ENCODE measurements around the gene CNN2. TPM values are rescaled to one million over a fixed set of nuclear protein-coding genes. Genes with fewer than 3 reads are reported as not detected.

Gene CNN2
- total and polyA plus RNA-seq, 8 donors = 133 to 259 (median 180) TPM

DNA sequence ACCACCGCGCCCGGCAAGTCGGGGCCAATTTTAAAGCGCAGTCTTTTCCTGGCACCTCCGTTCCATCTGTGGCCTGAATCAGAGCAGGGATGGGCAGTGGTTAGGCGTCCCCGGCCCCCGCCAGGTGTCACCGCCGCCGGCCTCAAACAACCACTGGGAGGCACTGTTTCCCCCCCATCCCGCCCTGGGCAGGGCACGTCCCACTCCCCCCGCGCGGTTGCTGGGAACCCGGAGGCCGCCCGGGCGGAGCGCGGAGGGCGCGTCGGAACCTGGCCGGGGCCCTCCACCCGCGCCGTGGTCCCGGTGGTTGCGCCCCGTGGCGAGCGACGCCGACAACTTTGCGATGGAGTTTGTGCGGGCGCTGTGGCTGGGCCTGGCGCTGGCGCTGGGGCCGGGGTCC lies 26.3 kb upstream of the CNN2 start, which contains the start of gene GRIN3B:
Gene GRIN3B, plus strand, starts transcription at position 325 of the 400 bp plus-strand sequence. Its CDS starts 19 bp downstream, at position 344.
- Histone ChIP-seq H3K36me3 (no peaks in the 10 kb centered on the region), H3K4me1 (peaks cover 0 to 26% of the 10 kb centered on the region in 2 donors), H3K4me3 (peak within 1 kb of the TSS in 1 of 2 donors; percentile 17), H3K27ac (no peak within 1 kb of the TSS), H3K9me3 (no peaks in the 10 kb centered on the region), H3K27me3 (peaks cover 58 to 92% of the 10 kb centered on the region in 2 donors)
- DNase-seq = peak in 1 of 4 donors; percentile 88
- TF ChIP-seq, protein P1, sequence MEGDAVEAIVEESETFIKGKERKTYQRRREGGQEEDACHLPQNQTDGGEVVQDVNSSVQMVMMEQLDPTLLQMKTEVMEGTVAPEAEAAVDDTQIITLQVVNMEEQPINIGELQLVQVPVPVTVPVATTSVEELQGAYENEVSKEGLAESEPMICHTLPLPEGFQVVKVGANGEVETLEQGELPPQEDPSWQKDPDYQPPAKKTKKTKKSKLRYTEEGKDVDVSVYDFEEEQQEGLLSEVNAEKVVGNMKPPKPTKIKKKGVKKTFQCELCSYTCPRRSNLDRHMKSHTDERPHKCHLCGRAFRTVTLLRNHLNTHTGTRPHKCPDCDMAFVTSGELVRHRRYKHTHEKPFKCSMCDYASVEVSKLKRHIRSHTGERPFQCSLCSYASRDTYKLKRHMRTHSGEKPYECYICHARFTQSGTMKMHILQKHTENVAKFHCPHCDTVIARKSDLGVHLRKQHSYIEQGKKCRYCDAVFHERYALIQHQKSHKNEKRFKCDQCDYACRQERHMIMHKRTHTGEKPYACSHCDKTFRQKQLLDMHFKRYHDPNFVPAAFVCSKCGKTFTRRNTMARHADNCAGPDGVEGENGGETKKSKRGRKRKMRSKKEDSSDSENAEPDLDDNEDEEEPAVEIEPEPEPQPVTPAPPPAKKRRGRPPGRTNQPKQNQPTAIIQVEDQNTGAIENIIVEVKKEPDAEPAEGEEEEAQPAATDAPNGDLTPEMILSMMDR (IDR thresholded peaks at IDR 0.05) = peak; percentile 22 to 47
- intact Hi-C loops (cut with DNase I) = no loop called here
- ATAC-seq = peak; percentile 33

- H3K36me3 ChIP-seq = no peaks in the 10 kb centered on the region
- intact Hi-C loops (cut with DNase I) = no loop called here
- DNase-seq (peak in 1 of 4 donors; percentile 75), ATAC-seq (no peak)
- H3K4me3 ChIP-seq = no peak overlapping the region
- no peaks in the 10 kb centered on the region for H3K9me3 ChIP-seq
- peaks cover 0 to 24% of the 10 kb centered on the region in 2 donors for H3K4me1 ChIP-seq
- TF ChIP-seq, protein P1 (IDR thresholded peaks at IDR 0.05) = no peak
- no peak overlapping the region for H3K27ac ChIP-seq
- peaks cover 53 to 84% of the 10 kb centered on the region in 2 donors for H3K27me3 ChIP-seq
Measured at GRCh38 chr19:1000591-1001537, 25.5 kb upstream of the CNN2 start.

DNA sequence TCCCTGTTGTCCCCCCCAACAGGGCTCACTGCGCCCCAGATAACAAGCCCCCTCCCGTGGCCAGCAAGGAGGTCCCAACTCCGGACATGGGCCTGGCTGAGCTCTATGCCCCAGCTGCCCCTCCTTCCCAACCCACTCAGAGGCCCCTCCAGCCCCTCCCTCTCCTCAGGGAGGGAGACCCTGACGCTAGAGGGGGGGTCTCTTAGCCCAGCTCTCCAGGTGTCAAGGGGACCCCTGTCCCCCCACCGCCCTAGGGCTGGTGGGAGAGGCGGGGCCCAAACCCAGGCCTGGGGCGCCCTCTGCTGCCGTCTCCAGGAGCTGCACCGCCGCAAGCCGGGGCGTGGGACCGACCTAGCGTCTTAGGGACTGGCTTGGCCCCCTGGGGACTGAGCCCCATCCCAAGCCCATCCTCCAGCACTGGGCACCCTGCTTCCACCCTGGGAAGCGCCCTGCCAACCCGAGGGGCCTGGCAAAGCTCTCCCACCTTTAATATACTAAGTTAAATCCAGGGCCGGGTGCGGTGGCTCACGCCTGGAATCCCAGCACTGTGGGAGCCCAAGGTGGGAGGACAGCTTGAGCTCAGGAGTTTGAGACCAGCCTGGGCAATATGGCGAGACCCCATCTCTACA lies 24.8 kb upstream of the CNN2 start:
- TF ChIP-seq, protein P1 (IDR thresholded peaks at IDR 0.05) = peak; percentile 93 to 97
- peak in 2 of 4 donors; percentile 60 to 95 for DNase-seq
- Histone ChIP-seq H3K27me3 (peaks cover 46 to 76% of the 10 kb centered on the region in 2 donors), H3K4me1 (peaks cover 0 to 21% of the 10 kb centered on the region in 2 donors), H3K27ac (no peak overlapping the region), H3K4me3 (no peak overlapping the region), H3K36me3 (no peaks in the 10 kb centered on the region), H3K9me3 (no peaks in the 10 kb centered on the region)
- intact Hi-C loops (cut with DNase I) = no loop called here
- peak; percentile 85 for ATAC-seq

DNA sequence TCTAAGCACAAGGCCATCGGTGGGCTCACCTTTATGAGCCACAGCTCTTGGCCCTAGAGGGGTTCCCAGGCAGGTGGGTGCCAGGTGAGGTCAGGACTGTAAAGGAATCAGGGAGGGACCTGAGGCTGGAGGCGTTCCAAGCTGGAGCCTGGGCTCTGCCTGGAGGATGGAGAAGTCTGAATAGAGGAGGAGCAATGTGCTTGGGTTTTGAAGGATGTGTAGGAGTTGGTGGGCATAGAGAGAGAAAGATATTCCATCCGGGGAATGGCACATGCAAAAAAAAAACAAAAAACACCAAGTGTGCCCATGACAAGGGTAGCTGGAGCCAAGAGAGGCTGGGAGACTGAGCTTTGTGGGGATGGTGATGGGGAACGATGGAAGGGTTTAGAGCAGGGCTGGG lies 23.8 kb upstream of the CNN2 start:
- Histone ChIP-seq H3K27me3 (peaks cover 36 to 67% of the 10 kb centered on the region in 2 donors), H3K27ac (no peak overlapping the region), H3K4me3 (no peak overlapping the region), H3K4me1 (peaks cover 0 to 21% of the 10 kb centered on the region in 2 donors), H3K36me3 (peaks cover 0 to 7% of the 10 kb centered on the region in 2 donors), H3K9me3 (no peaks in the 10 kb centered on the region)
- DNase-seq = no peak
- intact Hi-C loops (cut with DNase I) = no loop called here
- TF ChIP-seq, protein P1 (IDR thresholded peaks at IDR 0.05) = no peak
- no peak for ATAC-seq

GRCh38 chr19:1003283-1003682 lies 23.1 kb upstream of the CNN2 start:
- ATAC-seq = no peak
- Histone ChIP-seq H3K27ac (no peak overlapping the region), H3K36me3 (peaks cover 0 to 14% of the 10 kb centered on the region in 2 donors), H3K4me3 (no peak overlapping the region), H3K27me3 (peaks cover 29 to 60% of the 10 kb centered on the region in 2 donors), H3K4me1 (peaks cover 0 to 21% of the 10 kb centered on the region in 2 donors), H3K9me3 (no peaks in the 10 kb centered on the region)
- TF ChIP-seq, protein P1 (IDR thresholded peaks at IDR 0.05) = no peak
- intact Hi-C loops (cut with DNase I) = no loop called here
- no peak for DNase-seq

Measured in left lung (tissue), 10 donors.